Stimulated activated CD8-positive, alpha-beta memory T cell treated with anti-CD3 and anti-CD28 coated beads, Interleukin-4, amount 100 ng/mL, for 48 hours (primary cell): Measurements from ENCODE around the gene DYNLT2.

Source experiments
- DNase-seq: peaks from one replicate; pipeline ENCODE4 v3.0.0-alpha.2; 2020

Gene DYNLT2

GRCh38 chr6:169692516-169692915, 58.9 kb downstream of the DYNLT2 start:
- DNase-seq, result no peak

GRCh38 chr6:169691260-169691659, 60.1 kb downstream of the DYNLT2 start:
- no peak for DNase-seq
